Measurements from ENCODE around the gene PPARD.
A peak's percentile ranks its signal among the peaks of the same experiment; 100 is the strongest.
"Not testable (repeated sequence)": the region's sequence is repeated elsewhere in the genome, so short reads cannot be mapped to it uniquely, and the experiment has no call there.

The PPARD gene

DNA sequence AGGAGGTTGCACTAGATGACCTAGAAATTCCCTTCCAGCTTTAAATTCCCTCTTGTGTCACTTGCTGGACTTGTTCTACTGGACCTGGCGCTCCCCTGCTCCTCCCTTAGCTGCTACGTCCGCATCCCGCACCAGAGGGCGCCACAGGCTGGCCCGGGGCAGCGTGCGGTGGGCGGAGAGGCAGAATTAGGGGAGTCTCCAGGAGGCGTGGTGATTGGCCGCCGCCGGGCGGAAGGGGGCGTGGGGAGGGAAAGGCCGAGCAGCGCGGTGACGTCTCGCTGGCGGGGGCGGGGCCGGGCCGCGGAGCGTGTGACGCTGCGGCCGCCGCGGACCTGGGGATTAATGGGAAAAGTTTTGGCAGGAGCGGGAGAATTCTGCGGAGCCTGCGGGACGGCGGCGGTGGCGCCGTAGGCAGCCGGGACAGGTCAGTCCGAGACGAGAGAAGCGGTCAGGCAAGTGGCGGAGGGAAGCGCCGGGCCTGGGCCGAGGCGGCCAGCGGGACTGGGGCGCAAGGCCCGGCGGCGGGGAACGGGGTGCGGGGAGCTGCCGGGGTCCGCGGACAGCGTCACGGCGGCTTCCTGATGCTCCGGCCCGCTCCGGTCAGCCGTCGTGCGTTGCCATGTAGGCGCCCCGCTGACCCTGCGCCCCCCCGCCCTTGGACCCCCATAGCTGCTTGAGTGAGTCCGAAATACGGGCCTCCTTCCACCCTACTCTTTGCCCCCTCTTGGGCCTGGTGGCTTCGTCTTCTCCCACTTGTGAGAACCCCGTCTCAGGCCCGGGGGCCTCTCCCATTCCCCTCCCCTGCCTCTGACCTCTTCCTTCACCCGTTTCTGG is at the start of gene PPARD:
Gene PPARD (plus strand): TSS at position 301 of the 834 bp plus-strand sequence. CDS start 68,530 bp downstream, outside the sequence.
- peak; percentile 99 for DNase-seq

DNA sequence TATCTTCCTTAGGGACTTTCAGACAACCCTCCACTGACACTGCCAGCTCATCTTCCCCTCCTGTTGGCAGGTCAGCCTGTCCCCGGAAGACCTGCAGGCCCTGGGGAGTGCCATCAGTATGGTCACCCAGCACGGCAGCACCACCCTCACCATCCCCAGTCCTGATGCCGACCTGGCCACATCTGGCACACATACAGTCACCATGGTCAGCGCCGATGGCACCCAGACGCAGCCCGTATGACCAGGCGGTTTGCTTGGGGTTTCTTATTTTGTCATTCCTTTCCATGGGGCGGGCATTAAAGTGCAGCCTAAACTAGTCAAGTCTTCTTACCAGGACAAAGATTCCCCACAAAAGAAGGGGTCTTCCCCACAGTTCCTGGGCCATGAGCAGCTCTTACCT is 48.7 kb upstream of the PPARD start:
- no peak for DNase-seq

DNA sequence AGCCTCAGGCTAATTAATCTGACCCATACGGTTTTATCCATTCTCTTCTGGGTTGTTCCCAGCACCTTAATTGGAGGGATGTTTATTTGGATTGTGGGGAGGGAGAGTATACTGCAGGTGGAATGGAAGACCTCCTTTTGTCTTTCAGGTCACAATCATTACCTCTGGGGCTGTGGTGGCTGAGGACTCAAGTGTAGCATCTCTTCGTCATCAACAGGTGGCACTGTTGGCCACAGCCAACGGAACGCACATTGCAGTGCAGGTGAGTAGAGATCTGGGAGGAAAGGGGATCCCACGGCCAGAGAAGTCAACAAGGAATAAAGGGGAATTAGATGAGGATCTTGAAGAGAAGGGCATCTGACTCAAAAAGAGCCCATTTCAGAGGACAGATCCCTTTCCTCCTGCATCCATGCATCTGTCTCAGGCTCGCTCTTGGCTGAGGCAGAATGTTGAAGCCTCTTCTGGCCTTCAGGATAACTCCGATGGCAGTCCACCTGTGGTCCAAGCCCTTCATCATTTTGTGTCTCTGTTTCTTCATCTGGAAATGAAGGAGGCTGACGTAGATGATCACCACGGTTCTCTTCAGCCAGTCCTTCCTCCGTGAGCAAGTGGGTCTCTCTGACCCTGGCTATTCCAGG is 47.9 kb upstream of the PPARD start:
- peak; percentile 59 for DNase-seq

DNA sequence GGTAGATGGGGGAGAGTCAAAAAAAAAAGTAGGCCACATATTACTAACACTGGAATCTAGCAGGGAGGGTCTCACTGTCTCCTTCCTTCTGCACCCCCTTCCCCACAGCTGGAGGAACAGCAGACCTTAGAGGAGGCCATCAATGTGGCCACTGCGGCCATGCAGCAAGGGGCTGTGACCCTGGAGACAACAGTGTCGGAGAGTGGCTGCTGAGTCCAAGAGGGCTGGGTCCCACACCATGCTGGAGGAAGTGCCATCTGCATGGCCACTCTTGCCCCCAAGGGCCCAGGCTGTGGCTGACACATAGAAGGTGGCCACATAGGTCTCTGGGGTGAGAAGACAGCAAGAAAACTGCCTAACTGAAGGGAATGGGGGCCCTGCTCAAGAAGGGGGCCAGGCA is 47.3 kb upstream of the PPARD start:
- no peak for DNase-seq

DNA sequence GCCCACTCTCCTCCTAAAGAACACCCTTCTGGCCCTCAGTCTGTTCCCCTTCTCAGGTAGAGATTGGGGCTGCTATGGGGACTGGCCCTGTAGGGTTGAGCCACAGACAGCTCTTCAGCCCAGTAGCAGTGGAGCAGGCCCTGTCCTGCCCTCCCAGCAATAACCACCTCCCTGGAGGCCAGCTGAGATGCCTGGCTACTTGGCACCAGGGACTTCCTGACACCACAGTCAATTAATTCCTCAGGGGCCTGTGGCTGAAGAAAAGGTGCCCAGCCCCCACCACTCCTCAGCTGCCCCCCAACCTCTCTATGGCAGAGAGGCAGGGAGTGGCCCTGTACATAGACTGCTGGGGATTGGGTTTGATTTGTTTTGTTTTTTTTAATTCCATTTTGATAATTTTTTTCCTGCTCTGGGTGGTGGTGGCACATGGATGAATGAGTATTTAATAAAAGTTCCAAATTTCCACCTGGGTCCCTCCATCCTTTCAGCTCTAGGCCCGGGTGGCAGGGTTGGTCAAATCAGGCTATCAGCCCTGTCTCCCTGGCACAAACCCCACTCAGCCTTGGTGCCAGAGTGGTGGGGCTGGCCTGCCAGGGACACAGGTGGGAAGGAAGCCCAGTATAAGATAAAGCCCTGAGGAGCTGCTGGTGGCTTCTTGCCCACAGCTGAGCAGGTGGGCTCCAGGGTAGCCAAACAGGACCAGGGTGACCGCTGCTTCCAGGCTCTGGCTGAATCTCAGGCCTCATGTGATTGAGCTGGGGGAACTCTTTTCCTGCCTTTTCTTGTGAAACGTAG is 46.6 kb upstream of the PPARD start:
- no peak for DNase-seq

DNA sequence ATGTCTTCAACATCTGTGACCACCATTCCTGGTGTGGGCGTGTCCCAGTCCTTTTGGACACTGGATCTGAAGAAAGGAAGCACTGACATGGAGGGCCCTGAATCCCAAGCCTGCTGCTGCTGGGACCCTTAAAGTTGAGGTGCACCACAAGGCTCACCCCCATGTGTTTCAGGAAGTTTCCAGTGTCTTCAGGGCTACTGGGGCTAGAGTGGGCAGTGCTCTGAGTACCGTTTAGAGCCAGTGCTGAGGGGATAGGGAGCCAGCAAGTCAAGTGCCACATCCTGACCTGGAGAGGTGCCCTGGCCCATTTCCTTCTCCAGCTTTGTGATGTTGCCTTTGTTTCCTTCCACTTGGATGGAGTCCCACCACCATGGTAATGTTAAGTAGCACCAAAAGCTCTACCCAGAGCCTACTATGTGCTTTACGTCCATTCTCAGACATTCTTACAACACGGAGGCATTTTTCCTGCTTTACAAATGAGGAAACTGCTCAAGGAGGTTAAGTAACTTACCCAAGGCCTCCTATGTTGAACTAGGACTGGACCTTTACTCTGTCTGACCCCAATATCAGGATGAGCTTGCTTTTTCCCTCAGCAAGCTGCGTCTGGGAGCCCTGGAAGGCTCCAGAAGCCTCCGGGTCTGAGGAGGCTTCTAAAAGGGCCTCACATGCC is 45.3 kb upstream of the PPARD start:
- no peak for DNase-seq

DNA sequence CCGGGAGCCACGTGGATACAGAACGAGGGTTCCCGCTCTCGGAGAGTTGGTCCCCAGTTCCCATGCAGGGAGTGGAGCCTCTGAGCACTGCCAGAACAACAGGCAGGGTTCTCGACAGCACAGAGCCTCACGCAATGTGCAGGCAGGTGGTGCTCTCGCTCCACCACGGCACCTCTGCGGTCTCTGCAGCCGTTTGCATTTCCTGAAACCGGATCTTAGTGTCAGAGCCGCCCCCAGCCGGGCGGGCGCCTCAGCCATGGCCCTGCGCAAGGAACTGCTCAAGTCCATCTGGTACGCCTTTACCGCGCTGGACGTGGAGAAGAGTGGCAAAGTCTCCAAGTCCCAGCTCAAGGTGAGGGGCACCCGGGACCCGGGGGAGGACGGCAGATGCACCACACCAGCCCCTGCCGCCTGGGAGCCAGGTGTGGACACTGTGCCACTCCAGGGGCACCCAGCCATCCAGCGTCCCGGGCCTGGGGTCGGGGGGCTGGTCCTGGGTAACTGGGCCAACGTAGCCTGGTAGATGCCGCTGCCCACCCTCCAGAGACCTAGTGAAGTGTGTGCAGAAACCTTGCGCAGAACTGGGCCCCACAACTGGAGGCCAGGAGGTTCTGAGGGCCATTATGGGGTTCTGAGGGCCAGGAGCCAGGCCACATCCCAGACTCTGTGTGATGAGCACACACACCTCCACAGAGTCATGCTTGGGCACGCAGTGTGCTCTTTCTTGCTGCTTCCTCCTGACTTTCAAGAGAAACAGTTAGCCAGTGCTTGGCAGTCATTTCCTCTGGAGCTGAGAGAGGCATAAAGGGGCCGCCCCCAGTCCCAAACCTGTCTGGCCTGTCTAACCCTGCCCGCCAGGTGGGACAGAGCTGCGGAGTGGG is 44.5 kb upstream of the PPARD start, which contains the start of gene DEF6:
Gene DEF6 (plus strand): TSS at position 218 of the 881 bp plus-strand sequence. CDS start 39 bp downstream, at position 257.
- DNase-seq, result peak; percentile 92

DNA sequence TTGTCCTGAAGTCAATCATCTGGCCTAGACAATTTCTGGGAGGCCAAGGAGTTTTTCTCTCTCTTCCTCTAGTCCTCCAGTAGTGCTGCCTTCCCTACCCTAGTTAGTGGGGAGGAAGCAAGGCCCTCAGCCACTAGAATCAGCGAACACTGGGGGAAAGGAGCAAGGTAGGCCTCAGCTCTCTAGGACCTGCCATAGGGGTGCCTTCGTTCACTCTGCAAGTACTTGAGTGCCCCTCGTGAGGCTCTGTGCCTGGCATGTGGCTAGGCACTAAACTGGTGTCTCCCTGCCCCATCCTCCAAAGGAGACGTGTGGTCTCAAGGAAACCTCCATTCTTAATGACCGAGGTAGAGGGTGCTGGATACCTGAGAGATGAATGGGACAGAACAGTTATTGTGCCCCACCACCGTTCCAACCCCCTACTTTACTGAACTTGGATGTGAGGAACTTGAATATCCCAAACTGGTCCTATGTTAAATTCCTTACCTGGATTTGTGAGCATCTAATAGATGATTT is 43.7 kb upstream of the PPARD start:
- peak; percentile 21 for DNase-seq

DNA sequence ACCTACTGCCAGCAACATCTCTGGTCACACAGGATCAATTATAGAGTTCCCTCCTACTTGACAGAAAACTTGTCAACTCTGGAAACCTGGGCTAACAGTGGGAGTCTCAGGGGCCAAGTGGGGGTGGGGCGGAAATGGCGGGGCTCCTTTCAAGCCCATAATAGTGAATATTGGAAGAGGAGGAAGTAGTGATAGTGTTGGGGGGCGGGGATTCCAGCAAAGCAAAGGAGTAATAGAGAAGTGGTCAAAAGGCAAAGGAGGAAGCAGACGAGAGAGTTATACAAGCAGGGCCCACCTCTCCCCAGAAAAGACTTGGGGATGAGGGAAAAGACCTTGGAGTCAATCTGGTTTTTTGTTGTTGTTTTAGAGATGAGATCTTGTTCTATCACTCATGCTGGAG is 42.7 kb upstream of the PPARD start:
- DNase-seq, result peak; percentile 54

DNA sequence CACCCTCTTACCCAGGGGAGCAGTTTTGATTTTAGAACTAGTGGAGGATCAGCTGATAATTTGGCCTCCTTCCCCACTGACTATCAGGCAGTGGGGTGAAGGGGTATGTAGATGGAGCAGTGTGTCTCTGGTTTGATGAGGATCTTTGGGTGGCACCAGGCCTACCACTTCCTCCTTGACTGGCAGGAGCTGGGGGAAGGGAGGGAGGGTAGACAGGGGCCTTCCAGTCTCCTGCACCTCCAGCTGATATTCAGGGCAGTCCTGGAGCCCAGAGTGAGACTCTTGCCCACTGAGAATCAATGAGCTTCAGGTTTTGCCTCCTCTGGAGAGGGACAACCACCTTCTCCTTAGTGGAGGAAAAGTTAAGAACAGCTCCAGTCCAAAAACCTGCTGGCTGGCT is 41.5 kb upstream of the PPARD start:
- peak; percentile 39 for DNase-seq

DNA sequence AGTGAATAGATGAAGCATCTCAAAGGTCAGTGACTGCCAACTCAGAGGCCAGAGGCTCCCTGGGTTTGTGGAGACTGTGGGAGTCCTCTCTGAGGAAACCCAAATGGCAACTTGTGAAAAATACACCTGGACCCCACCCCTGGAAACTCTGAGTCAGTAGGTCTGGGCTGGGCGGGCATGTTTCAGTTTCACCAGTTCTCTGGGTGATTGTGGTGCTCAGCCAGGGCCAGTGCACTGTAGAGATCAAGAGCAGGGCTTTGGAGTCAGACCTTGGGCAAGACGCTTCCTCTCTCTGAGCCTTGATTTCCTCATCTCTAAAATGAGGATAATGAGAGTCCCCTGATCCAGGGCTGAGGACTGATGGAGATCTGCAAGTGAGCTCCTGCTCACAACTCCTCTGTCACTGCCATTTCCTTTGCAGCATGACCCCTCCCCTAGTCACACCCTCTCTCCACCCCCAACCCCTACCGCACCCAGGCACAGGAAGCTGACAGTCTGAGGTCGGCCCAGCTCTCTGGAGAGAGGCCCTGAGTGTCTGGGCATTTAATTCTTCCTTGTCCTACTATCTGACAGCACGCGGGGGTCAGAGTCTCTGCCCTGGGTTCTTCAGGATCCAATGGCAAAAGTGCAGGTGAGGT is 39.6 kb upstream of the PPARD start:
- DNase-seq, result peak; percentile 92

DNA sequence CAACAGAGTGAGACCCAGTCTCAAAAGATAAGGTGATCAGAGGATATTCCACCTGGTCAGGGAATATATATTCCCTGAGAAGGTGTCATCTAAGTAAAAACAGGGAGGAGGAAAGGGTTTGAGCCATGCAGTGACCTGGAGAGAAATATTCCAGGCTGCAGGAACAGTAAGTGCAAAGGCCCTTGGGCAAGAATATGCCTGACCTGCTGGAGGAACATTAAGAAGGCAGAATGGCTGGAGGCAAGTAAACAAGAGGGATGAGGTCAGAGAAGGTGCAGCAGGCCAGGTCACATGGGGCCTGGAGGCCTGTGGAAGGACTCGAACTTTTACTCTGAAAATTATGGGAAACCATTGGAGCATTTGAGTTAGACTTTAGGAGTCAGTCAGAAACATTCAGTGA is 38.1 kb upstream of the PPARD start:
- DNase-seq, result no peak

DNA sequence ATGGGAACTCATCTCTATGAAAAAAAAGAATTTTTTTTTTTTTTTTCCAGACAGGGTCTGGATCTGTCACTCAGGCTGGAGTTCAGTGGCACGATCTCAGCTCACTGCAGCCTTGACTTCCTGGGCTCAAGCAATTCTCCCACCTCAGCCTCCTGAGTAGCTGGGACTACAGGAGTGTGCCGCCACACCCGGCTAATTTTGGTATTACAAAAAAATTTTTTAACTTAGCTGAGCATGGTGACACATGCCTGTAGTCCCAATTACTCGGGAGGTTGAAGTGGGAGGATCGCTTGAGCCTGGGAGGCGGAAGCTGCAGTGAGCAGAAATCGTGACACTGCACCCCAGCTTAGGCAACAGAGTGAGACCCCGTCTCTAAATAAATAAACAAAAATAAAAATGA is 37.2 kb upstream of the PPARD start:
- DNase-seq, result peak; percentile 48

DNA sequence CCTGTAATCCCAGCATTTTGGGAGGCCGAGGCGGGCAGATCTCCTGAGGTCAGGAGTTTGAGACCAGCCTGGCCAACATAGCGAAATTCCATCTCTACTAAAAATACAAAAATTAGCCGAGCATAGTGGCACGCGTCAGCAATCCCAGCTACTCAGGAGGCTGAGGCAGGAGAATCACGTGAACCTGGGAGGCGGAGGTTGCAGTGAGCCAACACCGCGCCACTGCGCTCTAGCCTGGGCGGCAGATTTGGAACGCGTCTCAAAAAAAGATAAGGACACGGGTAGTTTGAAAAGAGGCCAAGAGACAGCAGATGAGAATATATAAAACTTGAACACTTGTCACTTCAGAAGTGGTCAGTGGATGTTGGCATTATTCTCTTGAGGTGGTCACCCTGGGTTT is 35.2 kb upstream of the PPARD start:
- not testable (repeated sequence) for DNase-seq

DNA sequence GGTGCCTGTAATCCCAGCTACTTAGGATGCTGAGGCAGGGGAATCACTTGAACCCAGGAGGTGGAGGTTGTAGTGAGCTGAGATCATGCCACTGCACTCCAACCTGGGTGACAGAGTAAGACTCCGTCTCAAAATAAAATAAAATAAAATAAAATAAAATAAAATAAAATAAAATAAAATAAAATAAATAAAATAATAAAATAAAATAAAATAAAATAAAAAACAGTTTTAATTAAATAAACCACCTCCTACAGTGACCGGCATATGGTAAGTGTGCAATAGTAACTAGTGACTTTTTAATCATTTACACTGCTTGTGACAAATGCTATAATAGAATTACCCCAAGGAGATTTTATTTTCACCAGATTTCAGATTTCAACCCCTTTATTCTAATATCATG is 33.8 kb upstream of the PPARD start:
- DNase-seq, result not testable (repeated sequence)

DNA sequence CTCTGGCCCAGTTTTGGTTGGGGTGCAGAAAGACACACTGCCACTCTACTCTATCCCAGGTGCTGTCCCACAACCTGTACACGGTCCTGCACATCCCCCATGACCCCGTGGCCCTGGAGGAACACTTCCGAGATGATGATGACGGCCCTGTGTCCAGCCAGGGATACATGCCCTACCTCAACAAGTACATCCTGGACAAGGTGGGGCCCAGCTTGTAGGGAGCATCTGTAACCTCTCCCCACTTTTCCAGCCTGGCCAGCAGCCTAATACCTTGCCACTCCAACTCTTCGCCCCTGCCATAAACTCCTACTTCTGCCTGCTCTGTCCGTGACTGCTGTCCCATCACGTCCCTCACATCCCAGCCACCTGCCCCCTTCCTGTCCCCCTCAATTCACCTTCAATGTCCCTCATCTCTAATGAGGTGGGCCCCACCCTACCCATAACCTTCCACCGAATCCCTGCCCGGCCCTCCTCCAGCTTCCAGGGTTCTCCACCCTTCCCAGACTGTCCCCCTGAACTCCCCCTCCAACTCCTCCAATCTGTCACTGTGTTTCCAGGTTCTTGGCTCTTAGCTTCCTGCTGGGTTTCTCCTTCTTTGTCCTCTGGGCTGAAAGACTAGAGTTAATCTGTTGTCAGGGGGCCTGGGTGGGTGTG is 32.6 kb upstream of the PPARD start:
- DNase-seq, result no peak

DNA sequence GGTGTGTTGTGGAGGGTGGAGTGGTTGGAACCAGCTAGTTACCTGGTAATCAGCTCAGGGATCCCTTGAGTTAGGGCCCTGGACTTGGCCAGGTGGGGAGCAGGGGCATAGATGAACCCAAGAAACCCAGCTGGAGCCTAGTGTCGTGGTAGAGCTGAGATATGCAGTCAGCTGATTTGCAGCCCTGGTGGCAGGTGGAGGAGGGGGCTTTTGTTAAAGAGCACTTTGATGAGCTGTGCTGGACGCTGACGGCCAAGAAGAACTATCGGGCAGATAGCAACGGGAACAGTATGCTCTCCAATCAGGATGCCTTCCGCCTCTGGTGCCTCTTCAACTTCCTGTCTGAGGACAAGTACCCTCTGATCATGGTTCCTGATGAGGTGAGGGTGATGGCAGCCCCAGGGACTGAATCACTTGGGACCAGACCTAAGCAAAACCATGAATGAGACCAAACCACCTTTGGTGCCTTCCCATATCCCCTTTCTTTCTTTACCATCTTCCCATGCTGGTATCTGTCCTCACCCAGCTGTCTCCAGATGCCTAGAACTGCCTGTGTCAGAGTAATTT is 32.0 kb upstream of the PPARD start:
- DNase-seq, result peak; percentile 48

DNA sequence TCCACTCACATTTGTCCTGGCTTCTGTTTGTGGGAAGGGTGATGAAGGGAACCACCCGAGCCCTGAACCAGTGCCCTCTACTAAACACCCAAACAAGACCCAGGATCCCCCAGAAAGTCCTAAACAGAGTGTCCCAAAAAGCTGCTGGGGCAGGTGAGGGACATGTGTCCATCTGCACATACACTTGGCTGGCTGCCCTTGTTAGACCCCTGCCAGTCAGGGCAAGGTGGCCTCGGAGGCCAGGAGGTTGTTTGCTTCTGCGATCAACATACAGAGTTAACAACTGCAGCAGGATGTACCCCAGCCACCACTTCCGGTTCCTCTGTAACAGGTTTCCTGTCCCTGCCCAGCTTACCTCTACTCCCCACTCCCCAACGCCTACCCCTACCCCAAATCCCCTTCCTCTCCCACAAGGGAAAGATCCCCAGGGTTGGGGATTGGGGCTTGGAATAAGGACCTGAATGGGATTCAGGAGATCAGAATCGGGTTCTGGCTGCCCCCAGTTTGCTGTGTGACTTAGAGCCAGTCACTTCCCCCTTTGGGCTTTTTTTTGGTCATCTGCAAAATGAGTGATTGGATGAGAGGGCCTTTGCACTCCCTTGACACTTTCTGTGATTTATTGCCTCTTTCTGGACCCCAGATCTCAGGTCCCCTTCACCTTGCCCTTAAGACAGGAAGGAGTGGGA is 30.8 kb upstream of the PPARD start:
- peak; percentile 61 for DNase-seq

DNA sequence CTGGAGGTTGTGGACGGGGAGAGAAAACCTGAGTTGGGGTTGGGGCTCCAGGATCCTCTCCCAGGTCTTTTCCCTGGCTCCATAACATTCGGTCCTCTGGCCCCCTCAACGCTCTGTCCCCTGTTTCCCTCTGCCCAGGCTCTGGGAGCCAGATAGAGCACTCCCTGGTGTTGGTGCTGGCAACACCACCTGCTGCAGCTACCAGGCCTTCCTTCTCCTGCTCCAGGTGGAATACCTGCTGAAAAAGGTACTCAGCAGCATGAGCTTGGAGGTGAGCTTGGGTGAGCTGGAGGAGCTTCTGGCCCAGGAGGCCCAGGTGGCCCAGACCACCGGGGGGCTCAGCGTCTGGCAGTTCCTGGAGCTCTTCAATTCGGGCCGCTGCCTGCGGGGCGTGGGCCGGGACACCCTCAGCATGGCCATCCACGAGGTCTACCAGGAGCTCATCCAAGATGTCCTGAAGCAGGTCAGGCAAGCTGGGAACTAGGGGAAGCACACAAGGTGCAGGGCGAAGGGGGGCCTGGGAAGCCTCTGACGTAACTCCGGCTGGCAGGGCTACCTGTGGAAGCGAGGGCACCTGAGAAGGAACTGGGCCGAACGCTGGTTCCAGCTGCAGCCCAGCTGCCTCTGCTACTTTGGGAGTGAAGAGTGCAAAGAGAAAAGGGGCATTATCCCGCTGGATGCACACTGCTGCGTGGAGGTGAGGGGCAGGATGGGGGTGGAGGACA is 30.1 kb upstream of the PPARD start:
- no peak for DNase-seq

Measured in stimulated activated CD4-positive, alpha-beta T cell treated with anti-CD3 and anti-CD28 coated beads, Interleukin-15, amount 100 ng/mL, for 24 hours (primary cell).